A549 treated with RU486 at 1 μM for 4 hours (cell line): ENCODE measurements around the gene TAOK1. TPM values are rescaled to one million over a fixed set of nuclear protein-coding genes. Genes with fewer than 3 reads are reported as not detected.

ENCODE experiments used
- total RNA-seq: library from RNA; stranded (reverse); fragments of 200-300 nt; extraction: Qiagen RNA extraction; gene quantifications from 5 replicates; pipeline ENCODE4 v1.2.3, GENCODE V29; 2022; ENCODE audit warnings: low read depth

Gene TAOK1
- 8.2 to 23.9 TPM (median 22.7 TPM) in 5 replicates for total RNA-seq

DNA sequence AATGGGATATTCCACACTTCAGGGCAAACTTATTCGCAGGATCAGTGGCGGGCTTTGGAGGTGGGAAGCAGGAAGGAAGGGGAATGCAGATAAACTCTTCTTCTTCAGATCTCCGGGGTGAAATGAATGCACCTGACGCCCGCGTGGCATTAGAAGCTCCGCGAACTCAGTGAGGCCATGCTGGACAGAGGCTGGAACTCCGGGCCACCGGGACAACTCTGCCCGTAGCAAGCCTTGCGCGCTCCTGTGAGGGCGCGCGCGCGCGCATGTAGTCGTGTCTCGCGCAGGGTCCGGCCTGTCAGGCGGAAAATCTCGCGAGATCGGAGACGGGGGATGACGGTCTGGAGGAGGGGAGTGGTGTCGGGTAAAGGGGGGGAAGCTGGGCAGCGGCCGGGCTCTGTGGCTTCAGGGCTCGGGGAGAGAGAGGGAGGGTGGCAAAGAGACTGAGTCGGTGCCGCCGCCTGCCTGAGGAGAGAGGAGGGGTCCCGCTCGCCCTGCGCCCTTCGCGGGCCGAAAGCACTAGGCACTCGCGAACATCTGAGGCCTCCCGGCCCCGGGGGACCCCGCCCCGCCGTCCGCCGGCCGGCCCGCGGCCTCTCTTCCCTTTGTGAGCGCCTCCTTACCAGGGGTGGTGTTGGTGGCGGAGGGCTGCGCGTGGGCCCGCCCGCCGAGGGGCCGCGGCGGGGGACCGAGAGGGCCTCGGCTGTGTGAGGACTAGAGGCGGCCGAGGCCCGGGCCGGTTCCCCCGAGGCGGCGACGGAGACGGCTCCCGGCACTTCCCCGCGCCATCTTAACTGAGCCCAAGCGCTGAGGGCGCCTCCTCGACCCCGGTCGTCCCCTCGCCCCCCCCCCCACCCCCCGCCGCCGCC lies at the start of gene TAOK1:
Gene TAOK1 (plus strand): TSS at position 382 of the 869 bp plus-strand sequence. CDS start 61,186 bp downstream, outside the sequence.

DNA sequence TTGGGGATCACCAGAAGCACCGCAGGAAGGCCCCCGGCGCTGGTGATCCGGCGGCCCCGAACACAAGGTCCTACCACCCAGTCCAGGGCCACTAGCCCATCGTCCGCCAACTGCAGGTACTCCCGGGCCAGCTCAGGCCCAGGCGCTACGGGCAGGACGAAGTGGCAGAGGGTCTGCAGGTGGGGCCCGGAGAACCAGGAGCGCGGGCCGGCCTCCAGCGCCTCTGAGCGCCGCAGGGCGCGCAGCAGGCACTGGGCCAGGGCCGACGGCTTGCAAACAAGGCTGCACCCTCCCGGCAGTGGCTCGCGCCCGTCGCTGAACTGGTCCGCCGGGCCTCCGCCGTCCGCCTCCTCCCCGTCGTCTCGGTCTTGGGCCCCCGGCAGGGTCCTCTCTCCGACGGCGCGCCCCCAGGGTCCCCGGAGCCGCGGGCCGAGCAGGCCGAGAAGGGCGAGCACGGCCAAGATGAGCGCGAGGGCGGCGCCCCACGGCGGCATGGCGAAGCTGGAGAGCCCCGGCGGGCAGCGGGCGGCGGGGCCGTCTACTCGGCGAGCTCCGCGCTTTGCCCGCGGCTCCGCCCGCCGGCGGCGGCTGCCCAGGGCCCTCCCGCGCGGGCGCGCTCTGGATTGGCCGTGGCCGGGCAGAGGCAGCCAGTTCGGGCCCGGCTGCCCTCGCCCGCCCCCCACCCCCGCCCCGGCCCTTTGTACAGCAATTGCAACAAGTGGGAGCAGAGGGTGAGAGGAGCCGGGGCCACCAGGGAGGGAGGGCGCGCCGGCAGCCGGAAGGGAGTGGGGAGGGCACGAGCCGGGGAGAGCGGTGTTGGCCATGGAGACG lies 176.5 kb downstream of the TAOK1 start, which contains the start of gene ABHD15:
Gene ABHD15 (minus strand): TSS at position 565 of the 831 bp plus-strand sequence. CDS start 71 bp downstream, at position 494.

DNA sequence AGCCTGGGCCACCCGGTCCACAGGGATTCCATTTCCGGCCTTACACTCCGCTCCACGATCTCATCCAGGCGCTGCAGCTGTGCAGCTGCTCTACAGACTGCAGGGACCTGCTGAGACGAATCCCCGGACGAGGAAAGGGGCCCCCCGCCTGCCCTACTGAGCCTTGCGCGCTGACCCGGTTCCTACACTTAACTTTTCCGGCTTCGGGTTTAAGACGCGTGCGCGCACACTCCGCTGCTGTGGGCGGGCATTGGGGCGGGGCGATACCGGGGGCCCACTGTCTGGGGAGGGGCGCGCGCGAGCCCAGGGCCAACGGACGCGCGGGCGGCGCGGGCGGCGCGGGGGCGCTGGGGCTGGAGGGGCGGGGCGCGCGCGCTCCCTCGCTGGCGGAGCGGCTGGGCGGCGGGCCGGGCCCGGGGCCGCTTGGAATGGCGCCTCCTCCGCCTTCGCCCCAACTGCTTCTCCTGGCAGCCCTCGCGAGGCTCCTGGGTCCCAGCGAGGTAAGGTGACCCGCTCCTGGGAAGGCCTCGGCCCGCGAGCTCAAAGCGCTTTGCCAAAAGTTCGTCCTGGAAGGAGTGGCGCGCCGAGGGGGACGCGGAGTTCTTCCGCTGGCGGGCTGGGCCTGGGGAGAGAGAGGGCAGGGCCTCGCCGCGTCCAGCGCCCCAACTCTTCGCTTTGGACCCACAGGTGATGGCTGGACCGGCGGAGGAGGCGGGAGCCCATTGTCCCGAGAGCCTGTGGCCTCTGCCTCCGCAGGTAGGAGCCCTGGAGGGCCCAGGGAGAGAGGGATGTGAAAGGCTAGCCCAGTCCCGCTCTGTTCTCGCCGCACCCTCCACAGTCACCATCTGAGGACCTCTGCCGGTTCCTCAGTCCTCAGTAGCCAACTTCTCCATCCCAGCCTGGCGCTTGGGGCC lies 178.4 kb downstream of the TAOK1 start, which contains the start of gene TP53I13:
Gene TP53I13 (plus strand): TSS at position 371 of the 914 bp plus-strand sequence. CDS start 58 bp downstream, at position 429.

DNA sequence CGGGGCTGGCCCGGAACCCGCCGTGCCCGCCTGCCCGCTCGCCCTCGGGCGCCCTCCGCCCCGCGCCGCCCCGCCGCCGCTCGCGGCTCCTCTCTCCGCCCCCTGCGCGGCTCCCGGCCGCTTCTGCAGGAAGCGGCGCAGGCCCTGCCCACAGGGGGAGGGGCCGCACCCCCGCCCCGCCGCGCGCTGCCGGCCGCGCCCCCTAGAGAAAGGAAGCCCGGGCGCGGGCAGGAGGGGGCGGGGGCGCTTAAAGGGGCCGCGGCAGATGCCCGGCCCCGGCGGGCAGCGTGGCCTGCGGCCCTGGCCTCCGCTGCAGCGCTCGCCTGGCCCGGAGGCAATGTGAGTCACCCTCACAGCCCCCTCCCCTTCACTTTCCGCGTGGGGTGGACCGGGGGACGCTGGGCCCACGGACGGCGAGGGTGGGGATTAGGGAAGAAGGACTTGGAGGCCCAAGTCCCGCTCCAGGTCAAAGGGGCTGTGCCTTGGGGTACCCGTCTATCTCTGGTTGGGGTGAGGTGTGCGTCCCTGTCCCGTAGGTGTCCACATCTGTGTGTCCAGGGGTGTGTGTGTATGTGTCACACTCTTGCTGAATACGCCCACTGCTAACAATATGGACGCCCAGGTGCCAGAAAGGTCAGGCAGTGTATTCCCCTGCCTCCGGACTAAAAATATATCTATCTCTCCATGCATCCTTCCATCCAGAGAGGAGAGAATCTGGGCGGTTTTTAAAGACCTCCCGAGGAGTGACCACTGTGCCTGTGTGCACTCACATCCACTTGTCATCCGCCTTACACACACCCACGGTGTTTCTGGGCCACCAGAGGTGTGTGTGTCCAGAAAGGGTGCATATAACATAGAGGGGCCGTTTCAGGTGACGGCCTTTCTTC lies 199.6 kb downstream of the TAOK1 start, which contains the start of gene GIT1:
Gene GIT1 (minus strand): TSS at position 125 of the 887 bp plus-strand sequence. CDS start 270 bp downstream, outside the sequence.

DNA sequence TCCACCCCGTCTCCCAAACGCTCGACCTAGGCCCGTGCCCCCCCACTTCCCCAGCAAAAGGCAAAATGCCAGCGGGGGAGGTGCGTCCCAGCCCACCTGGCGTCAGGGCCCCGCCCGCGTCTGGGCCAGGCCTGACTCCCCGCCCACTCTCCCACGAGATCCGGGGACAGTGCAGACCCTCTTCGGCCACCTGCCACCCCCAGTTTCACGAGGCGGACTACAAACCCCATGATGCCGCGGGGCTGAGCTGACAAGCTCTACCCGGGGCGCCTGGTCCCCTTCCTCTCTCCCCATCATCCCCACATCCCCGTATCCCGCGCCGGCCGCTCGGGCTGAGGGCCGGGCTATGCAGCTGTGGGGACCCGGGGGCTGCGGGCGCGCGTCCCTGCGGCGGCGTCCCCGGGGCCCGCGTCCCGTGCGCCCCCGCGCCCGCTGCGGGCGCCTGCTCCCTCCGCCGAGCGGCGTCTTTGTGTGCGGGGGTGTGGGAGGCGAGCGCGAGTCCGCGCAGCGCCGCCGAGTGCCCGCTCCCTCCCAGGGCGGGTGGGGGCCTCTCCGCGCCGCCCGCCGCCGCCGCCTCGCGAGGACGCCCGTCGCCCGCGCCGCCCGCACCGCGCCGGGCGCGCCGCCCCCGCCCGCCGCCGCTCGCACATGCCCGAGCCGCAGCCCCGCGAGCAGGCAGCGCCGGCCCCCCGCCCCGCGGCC lies 202.8 kb downstream of the TAOK1 start, which contains the start of gene ANKRD13B:
Gene ANKRD13B (plus strand): TSS at position 283 of the 702 bp plus-strand sequence. CDS start 490 bp downstream, outside the sequence.

Other genes starting within 250 kb of the TAOK1 start
- 25.4 to 34.5 TPM (median 28.3 TPM) in 5 replicates for gene MYO18A, start 210.0 kb upstream of the TAOK1 start, total RNA-seq
- gene CRYBA1, start 143.5 kb upstream of the TAOK1 start, total RNA-seq: not detected in 5 replicates
- 43.0 to 64.8 TPM (median 60.3 TPM) in 5 replicates for gene NUFIP2, start 96.2 kb upstream of the TAOK1 start, total RNA-seq
- gene ABHD15, start 176.7 kb downstream of the TAOK1 start, total RNA-seq: 21.0 to 28.3 TPM (median 24.8 TPM) in 5 replicates
- gene TP53I13, start 178.3 kb downstream of the TAOK1 start, total RNA-seq: 59.7 to 101 TPM (median 82.4 TPM) in 5 replicates
- gene GIT1, start 199.3 kb downstream of the TAOK1 start, total RNA-seq: 55.3 to 75.7 TPM (median 63.6 TPM) in 5 replicates
- gene ANKRD13B, start 202.8 kb downstream of the TAOK1 start, total RNA-seq: 18.2 to 28.2 TPM (median 25.1 TPM) in 5 replicates
- 4.1 to 8.8 TPM (median 5.7 TPM) in 5 replicates for gene CORO6, start 232.5 kb downstream of the TAOK1 start, total RNA-seq